T-helper 1 cell treated with Interleukin-12 subunit alpha and Interleukin-12 subunit beta and Interleukin-4 antibody, amounts not matched to agents 30 μg/mL and 1 μg/mL, for 36 hours (primary cell): Measurements from ENCODE around the gene TMEM59.
"Not testable (repeated sequence)": the region's sequence is repeated elsewhere in the genome, so short reads cannot be mapped to it uniquely, and the experiment has no call there.

ENCODE experiments used
- H3K27ac Mint-ChIP-seq: one replicate; pipeline ENCODE4 v1.8.0; 2021; ENCODE audit warnings: mild to moderate bottlenecking, mixed read lengths
- H3K27me3 Mint-ChIP-seq: one replicate; pipeline ENCODE4 v1.8.0; 2021; ENCODE audit warnings: low read depth, mixed read lengths
- H3K36me3 Mint-ChIP-seq: one replicate; pipeline ENCODE4 v1.8.0; 2021; ENCODE audit warnings: low read depth, mixed read lengths
- H3K4me1 Mint-ChIP-seq: one replicate; pipeline ENCODE4 v1.8.0; 2021; ENCODE audit warnings: low read depth, mixed read lengths
- H3K4me3 Mint-ChIP-seq: one replicate; pipeline ENCODE4 v1.8.0; 2021; ENCODE audit warnings: mild to moderate bottlenecking, moderate library complexity, mixed read lengths
- H3K9me3 Mint-ChIP-seq: one replicate; pipeline ENCODE4 v1.8.0; 2021; ENCODE audit warnings: mixed read lengths

Gene TMEM59

DNA sequence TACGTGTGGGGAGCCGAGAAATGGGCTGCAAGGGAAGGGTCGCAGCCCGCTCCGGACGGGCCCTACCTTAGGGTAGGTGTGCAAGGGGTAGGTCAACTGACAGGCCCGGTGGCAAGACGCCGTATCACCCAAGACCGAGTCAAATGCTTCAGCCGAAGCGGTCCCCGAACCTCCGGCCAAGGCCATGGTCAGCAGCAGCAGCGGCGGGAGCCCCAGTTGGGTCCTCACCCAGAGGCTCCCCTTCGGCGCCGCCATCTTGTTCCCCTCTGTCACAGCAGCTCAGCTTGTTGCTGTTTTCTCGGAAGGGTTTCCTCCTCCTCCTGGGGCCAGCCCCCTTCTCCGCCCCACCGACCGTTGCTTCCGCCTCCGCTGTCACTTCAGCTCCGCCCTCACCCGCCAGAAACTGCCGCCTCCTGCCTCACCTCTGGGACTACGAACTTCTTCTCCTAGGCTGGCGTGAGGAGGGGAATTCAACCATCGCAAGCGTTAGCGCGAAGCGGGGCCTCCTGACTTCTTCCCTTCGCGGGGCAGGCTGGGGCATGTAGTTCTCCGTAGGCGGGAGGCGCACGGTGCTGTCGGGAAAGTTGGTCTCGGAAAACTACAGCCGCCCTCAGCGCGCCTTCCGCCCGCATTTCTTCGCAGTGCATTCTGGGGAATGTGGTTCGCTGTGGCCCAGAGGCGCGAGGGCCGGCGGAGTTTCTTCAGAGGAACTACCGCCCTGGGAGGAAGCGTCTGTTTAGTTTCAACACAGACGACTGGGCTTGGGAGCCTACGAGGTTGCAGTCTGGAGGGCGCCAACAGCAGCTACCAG lies at the start of gene TMEM59, which contains the start of gene TCEANC2:
TMEM59 (minus strand) TSS at position 271 of the 811 bp plus-strand sequence; CDS start at position 255, 16 bp downstream.
TCEANC2 (plus strand) TSS at position 675 of the 811 bp plus-strand sequence. CDS start 815 bp downstream, outside the sequence.
- H3K36me3 Mint-ChIP-seq: peaks cover 16% of the 10 kb centered on the region
- H3K27ac Mint-ChIP-seq: no peak within 1 kb of the TSS
- H3K4me3 Mint-ChIP-seq: no peak within 1 kb of the TSS
- no peaks in the 10 kb centered on the region for H3K27me3 Mint-ChIP-seq
- H3K9me3 Mint-ChIP-seq: no peaks in the 10 kb centered on the region
- peaks cover 20% of the 10 kb centered on the region for H3K4me1 Mint-ChIP-seq

- Mint-ChIP-seq H3K27ac (no peak overlapping the region), H3K4me3 (no peak overlapping the region), H3K27me3 (no peaks in the 10 kb centered on the region), H3K9me3 (peaks cover 5% of the 10 kb centered on the region), H3K4me1 (peaks cover 2% of the 10 kb centered on the region), H3K36me3 (peaks cover 30% of the 10 kb centered on the region)
These were observed 47.5 kb upstream of the TMEM59 start for GRCh38 chr1:54100500-54100899.

DNA sequence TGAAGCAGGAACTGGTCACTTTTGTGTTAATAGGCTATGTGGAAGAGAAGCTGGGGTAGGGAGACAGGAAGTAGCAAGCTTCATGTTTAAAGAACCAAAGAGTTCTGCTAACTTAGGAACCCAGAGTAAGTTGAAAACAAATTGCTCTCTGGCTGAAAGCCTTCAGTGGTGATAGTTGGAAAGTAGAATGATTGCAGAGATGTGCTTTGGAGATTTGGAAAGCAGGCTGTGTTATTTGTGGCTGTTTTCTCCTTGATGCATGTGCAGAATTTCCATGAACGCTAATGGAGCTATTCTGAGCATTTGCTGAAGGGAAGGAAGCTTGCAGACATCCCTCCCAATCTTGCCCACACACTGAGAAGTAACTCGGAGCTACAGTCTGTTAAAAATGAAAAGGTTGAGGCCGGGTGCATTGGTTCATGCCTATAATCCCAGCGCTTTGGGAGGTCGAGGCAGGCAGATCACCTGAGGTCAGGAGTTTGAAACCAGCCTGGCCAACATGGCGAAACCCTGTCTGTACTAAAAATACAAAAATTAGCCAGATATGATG lies 46.1 kb upstream of the TMEM59 start:
- Mint-ChIP-seq H3K27ac (no peak overlapping the region), H3K4me3 (no peak overlapping the region), H3K36me3 (peaks cover 30% of the 10 kb centered on the region), H3K4me1 (peaks cover 2% of the 10 kb centered on the region), H3K9me3 (peaks cover 5% of the 10 kb centered on the region), H3K27me3 (no peaks in the 10 kb centered on the region)

DNA sequence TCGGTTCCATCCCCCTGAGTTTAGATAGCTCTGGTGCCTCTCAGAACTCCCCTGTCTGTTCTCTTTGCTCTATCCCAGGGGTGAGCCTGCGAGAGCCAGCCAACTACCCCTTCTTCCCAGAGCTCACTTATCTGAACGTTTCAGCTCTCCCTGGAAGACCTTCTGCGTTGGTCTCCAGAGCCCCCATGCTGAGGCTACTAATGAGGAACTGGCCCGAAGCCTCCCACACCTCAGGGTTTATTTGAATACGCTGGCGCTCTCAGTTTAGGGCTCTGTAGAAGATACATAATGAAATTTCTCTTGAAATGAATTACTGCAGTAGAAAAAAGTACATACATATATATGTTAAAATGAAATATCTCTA lies 43.9 kb upstream of the TMEM59 start:
- no peaks in the 10 kb centered on the region for H3K9me3 Mint-ChIP-seq
- peaks cover 2% of the 10 kb centered on the region for H3K4me1 Mint-ChIP-seq
- no peak overlapping the region for H3K27ac Mint-ChIP-seq
- no peak overlapping the region for H3K4me3 Mint-ChIP-seq
- peaks cover 23% of the 10 kb centered on the region for H3K36me3 Mint-ChIP-seq
- H3K27me3 Mint-ChIP-seq: no peaks in the 10 kb centered on the region

DNA sequence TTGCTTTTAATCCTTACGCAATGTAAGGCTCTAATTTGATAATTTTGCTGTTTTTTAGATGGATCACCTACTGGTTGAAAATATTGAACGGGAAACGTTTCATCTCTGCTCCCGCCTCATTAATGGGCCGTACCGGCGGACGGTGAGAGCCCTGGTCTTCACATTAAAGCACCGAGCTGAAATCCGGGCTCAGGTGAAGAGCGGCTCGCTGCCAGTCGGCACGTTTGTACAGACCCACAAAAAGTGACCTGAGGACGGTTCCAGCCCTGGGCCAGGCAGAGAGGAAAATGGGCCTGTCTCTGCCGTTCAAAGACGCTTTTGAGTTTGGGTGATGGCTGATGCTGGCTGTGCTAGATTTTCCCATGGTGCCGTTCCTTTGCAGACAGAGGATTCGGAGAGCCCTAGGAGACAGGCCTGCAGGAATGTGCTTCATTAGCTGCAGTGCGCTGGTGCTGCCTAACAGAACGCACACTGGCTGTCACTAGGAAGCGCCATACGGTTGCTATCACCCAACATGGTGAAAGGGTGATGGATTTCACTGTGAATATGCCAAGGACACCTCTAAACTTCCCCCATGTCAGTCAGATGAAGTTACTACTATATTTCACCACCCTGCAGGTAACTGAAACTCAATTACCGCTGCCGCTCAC lies 43.3 kb upstream of the TMEM59 start:
- H3K36me3 Mint-ChIP-seq: peaks cover 25% of the 10 kb centered on the region
- no peaks in the 10 kb centered on the region for H3K9me3 Mint-ChIP-seq
- peaks cover 2% of the 10 kb centered on the region for H3K4me1 Mint-ChIP-seq
- H3K27me3 Mint-ChIP-seq: no peaks in the 10 kb centered on the region
- H3K27ac Mint-ChIP-seq: no peak overlapping the region
- no peak overlapping the region for H3K4me3 Mint-ChIP-seq

- Mint-ChIP-seq H3K9me3 (no peaks in the 10 kb centered on the region), H3K36me3 (peaks cover 21% of the 10 kb centered on the region), H3K27me3 (no peaks in the 10 kb centered on the region), H3K4me1 (peaks cover 2% of the 10 kb centered on the region), H3K4me3 (no peak overlapping the region), H3K27ac (no peak overlapping the region)
These were observed 42.7 kb upstream of the TMEM59 start for GRCh38 chr1:54095546-54096226.

GRCh38 chr1:54094730-54095105 lies 41.7 kb upstream of the TMEM59 start:
- H3K4me3 Mint-ChIP-seq, H3K27me3 Mint-ChIP-seq, H3K27ac Mint-ChIP-seq: not testable (repeated sequence)

DNA sequence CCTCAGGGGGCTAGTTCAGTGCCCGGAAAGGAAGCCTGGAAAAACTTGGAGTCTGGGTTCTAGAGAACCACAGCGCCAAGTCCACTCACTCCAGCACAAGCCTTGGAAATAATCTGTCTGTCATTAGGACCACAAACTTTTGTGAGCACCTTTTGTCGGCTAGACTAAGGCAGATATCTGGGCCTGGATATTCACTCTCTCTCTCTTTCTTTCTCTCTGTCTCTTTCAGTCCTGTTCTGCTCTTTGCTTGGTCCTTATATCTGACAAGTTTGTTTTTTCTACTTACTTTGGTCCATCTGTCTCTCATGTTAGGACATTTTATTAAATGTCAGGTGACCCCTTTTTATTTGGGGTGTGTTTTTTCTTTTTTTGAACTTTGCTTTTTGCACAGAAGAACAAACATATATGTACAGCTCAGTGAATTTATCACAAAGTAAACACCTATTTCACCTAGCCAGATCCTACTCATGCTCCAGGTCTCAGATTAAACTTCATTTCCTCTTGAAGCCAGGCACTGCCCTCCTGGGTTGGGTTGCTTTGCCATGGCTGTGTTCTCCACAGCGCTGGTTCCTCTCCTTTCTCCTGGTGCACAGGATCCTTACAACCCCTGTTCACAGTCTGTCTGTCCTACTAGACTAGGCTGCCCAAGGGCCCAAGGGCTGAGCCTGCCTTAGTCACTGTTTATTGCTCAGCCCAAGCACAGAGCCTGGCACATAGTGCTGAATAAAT lies 41.2 kb upstream of the TMEM59 start:
- H3K36me3 Mint-ChIP-seq: peaks cover 17% of the 10 kb centered on the region

More at GRCh38 chr1:54094730-54095105, 41.7 kb upstream of the TMEM59 start:
- not testable (repeated sequence) for H3K9me3 Mint-ChIP-seq, H3K4me1 Mint-ChIP-seq
- H3K36me3 Mint-ChIP-seq: peaks cover 15% of the 10 kb centered on the region

DNA sequence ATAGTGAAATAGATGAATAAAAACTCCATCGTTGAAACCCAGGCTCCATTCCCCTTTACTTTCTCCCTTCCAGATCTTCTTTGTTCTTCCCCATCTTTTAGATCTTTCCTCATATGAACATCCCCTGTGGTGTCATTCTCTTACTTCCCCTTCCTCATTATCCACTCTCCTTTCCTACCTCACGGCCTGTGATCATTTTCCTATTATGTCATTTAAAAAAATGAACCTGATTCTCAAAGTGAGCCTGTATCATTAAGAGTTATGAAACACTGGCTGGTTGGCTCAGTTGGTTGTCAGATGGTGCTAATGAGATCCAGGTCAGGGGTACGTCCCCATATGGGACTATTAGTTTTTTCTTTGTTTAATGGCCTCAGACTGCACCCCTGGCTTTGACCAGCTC lies 38.7 kb upstream of the TMEM59 start:
- Mint-ChIP-seq H3K27me3 (no peaks in the 10 kb centered on the region), H3K9me3 (no peaks in the 10 kb centered on the region), H3K4me3 (no peak overlapping the region), H3K27ac (no peak overlapping the region), H3K36me3 (peaks cover 9% of the 10 kb centered on the region), H3K4me1 (peaks cover 2% of the 10 kb centered on the region)

More for the DNA sequence above, 41.2 kb upstream of the TMEM59 start:
- H3K27me3 Mint-ChIP-seq: no peaks in the 10 kb centered on the region
- peaks cover 2% of the 10 kb centered on the region for H3K4me1 Mint-ChIP-seq
- no peak overlapping the region for H3K4me3 Mint-ChIP-seq
- no peaks in the 10 kb centered on the region for H3K9me3 Mint-ChIP-seq
- no peak overlapping the region for H3K27ac Mint-ChIP-seq

GRCh38 chr1:54088385-54088784 lies 35.4 kb upstream of the TMEM59 start:
- H3K4me1 Mint-ChIP-seq: peaks cover 2% of the 10 kb centered on the region
- peaks cover 6% of the 10 kb centered on the region for H3K36me3 Mint-ChIP-seq
- no peak overlapping the region for H3K27ac Mint-ChIP-seq
- H3K9me3 Mint-ChIP-seq: no peaks in the 10 kb centered on the region
- no peaks in the 10 kb centered on the region for H3K27me3 Mint-ChIP-seq
- H3K4me3 Mint-ChIP-seq: no peak overlapping the region

DNA sequence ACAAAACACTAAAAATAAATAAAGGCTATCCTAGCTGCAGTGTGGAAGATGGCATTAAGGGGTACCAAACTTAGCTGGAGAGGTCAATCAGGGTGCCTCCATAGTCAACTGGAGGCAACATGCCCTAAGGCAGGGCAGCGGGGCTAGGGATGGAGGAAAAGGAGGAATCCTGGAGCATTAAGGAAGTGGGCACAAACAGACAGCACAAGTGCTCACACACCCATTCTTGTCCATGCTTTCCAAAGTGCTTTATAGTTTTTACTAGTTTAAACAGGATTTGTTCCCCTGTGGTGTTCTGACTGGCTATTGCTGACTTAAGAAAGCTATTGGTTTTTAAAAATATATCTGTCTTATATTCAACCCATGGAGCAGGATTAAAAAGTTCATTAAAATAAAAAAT lies 33.8 kb upstream of the TMEM59 start:
- Mint-ChIP-seq H3K27me3 (no peaks in the 10 kb centered on the region), H3K4me3 (no peak overlapping the region), H3K4me1 (peaks cover 2% of the 10 kb centered on the region), H3K36me3 (peaks cover 6% of the 10 kb centered on the region), H3K27ac (no peak overlapping the region), H3K9me3 (no peaks in the 10 kb centered on the region)

GRCh38 chr1:54084794-54085193 lies 31.8 kb upstream of the TMEM59 start:
- Mint-ChIP-seq H3K9me3 (no peaks in the 10 kb centered on the region), H3K4me1 (peaks cover 6% of the 10 kb centered on the region), H3K27me3 (no peaks in the 10 kb centered on the region), H3K36me3 (peaks cover 6% of the 10 kb centered on the region), H3K4me3 (no peak overlapping the region), H3K27ac (no peak overlapping the region)

DNA sequence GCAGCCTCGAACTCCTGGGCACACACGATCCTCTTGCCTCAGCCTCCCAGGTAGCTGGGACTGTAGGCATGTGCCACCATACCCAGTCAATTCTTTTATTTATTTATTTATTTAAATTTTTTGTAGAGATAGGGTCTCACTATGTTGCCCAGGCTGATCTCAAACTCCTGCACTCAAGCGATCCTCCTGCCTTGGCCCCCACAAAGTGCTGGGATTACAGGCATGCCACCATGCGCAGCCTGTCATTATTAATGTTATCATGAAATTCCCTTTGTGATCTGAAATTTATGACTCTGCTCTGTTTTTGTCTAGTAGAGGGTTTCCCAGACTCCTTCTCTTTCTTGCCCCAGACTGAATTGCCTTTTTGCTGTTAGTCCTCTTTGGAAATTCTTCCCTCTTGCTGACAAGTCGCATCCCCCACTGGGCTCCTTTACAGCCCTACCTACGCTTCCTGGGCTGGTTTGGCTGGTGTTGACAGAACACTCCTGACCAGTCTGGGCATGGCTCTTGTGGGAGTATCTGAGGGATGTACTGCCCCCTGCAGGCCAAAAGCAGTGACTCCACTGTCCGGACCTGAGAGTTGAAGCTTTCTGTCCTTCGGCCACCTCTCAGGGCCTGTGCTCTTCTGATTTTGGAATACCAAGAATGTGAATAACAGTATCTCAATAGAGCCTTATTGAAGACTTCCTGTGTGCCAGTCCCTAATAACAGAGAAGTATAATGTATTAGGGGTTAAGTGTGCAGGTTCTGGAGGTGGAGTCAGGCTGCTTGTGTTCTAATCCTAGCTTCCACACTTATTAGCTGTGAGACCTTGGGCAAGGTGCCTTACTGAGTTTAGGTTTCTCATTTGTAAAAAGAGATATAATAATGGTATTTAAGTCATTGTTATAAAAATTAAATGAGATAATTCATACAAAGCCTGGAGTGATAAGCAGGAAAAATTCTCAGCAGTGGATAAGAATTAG lies 28.6 kb upstream of the TMEM59 start:
- Mint-ChIP-seq H3K27me3 (no peaks in the 10 kb centered on the region), H3K4me3 (no peak overlapping the region), H3K27ac (no peak overlapping the region), H3K36me3 (peaks cover 6% of the 10 kb centered on the region), H3K9me3 (no peaks in the 10 kb centered on the region), H3K4me1 (peaks cover 3% of the 10 kb centered on the region)
